Heart right ventricle (tissue), 16 donors: ENCODE results near the gene KISS1R. TPM values are rescaled to one million over a fixed set of nuclear protein-coding genes. Genes with fewer than 3 reads are reported as not detected.

Experiments
- ATAC-seq, 8 donors: fragments of 200-7000 bp; cut with Tn5 transposase; one replicate each; pipeline ENCODE4 v1.9.1; 2020; ENCODE audit warnings: mild to moderate bottlenecking in 8 of 8, moderate library complexity in 8 of 8, moderate number of reproducible peaks in 1 of 8
- DNase-seq, 2 donors: peaks; one replicate each; pipeline ENCODE4 v3.0.0-alpha.2; 2020
- H3K27ac ChIP-seq, 10 donors: fragments of 200-600 bp; sonication (generic) in 2 of 10; one replicate each; pipeline versions ENCODE4 v1.5.0 to v1.8.0; 2020 to 2022; ENCODE audit warnings: mild to moderate bottlenecking in 3 of 10
- H3K27me3 ChIP-seq, 7 donors: fragments of 200-600 bp; one replicate each; pipeline ENCODE4 v1.8.0; 2021 to 2022; ENCODE audit warnings: mild to moderate bottlenecking in 2 of 7
- H3K36me3 ChIP-seq, 9 donors: fragments of 200-600 bp; sonication (generic) in 1 of 9; one replicate each; pipeline versions ENCODE4 v1.5.0 to v1.8.0; 2020 to 2022; ENCODE audit warnings: mild to moderate bottlenecking in 2 of 9
- H3K4me1 ChIP-seq, 9 donors: fragments of 200-600 bp; sonication (generic) in 1 of 9; one replicate each; pipeline versions ENCODE4 v1.5.0 to v1.8.0; 2020 to 2022; ENCODE audit warnings: mild to moderate bottlenecking in 4 of 9
- H3K4me3 ChIP-seq, 10 donors: fragments of 200-600 bp; sonication (generic) in 2 of 10; one replicate each; pipeline versions ENCODE4 v1.5.0 to v1.8.0; 2020 to 2022; ENCODE audit warnings: mild to moderate bottlenecking in 7 of 10, moderate library complexity in 2 of 10
- H3K9me3 ChIP-seq, 11 donors: fragments of 200-600 bp in 10 of 11; sonication (generic) in 2 of 11; one replicate each; pipeline versions ENCODE4 v1.5.0 to v1.8.0; 2013 to 2022; ENCODE audit warnings: mild to moderate bottlenecking in 2 of 11, control low read depth in 1 of 11, moderate library complexity in 1 of 11
- WGBS, 2 donors: extraction: QIAGEN DNeasy Blood & Tissue Kit; methylation state at CpG; one replicate each; pipeline ENCODE4 v1.1.7; 2013; ENCODE audit warnings: inconsistent platforms in 1 of 2; 5-methylcytosine and 5-hydroxymethylcytosine counted together
- intact Hi-C, 10 donors: fragments of 100-400 bp; cut with DNase I; formaldehyde crosslinking; loops; one replicate each; pipeline versions ENCODE4 v1.11.1 to v1.14.2; 2022
- polyA plus RNA-seq, 2 donors: library from polyadenylated mRNA; stranded (reverse); fragments of 200-250 nt; gene quantifications; one replicate each; pipeline ENCODE4 v1.2.3, GENCODE V29; 2013
- total RNA-seq, 10 donors: library from RNA; stranded (reverse); fragmentation: NEBNext Ultra II Directional in 3 of 10; extraction: Animal tissue kit (Norgen Biotek cat#: 25700) in 3 of 10; gene quantifications; one replicate each; pipeline versions ENCODE4 v1.2.1 to v1.2.4, GENCODE V29; 2021 to 2023
- TF ChIP-seq, protein P1 (sequence below), 9 donors: fragments of 200-600 bp; sonication (generic) in 2 of 9; IDR thresholded peaks; one replicate each; pipeline versions ENCODE4 v1.5.0 to v1.8.0; 2021 to 2022; ENCODE audit warnings: antibody characterized with exemption in 9 of 9, mild to moderate bottlenecking in 5 of 9, moderate library complexity in 1 of 9
- donor health status: Arrhythmogenic right ventricular cardiomyopathy.
- donor health status: ischemic (EF 13 %, LVEDD 7.1; RV severe dilation, severe dysfunction).
- donor health status: healthy with polysubstance abuse.
- donor health status: DM: no; HTN: yes; CAD: no.
- donor health status: DM: no; HTN: no; CAD: no.
- donor health status: ischemic (EF 25% LVEDD 6.9; RV normal size, moderate dysfunction).
- donor health status: ischemic (EF 25% LVEDD 5.7; RV mildly dilated, moderate dysfunction).
- donor health status: healthy.
- donor health status: DM: yes; HTN: yes; CAD: no.
- donor health status: Ischemic cardiomyopathy.
- donor health status: ischemic (EF 35%, LVEDD 5.7; RV mildly dilated, moderate dysfunction).
- donor health status: nonischemic (EF 11% LVEDD 7.7; RV severe dilation, severe dysfunction).
- donor health status: DM: yes; HTN: yes; CAD: no.
- donor health status: PGD.
- donor health status: ischemic (EF 29% LVEDD 5.4; RV normal size, mild dysfunction).
- donor health status: nonischemic (EF 23%, LVEDD 6.1; RV moderate dilation, normal function).

Gene KISS1R
- total and polyA plus RNA-seq, 12 donors: not detected

DNA sequence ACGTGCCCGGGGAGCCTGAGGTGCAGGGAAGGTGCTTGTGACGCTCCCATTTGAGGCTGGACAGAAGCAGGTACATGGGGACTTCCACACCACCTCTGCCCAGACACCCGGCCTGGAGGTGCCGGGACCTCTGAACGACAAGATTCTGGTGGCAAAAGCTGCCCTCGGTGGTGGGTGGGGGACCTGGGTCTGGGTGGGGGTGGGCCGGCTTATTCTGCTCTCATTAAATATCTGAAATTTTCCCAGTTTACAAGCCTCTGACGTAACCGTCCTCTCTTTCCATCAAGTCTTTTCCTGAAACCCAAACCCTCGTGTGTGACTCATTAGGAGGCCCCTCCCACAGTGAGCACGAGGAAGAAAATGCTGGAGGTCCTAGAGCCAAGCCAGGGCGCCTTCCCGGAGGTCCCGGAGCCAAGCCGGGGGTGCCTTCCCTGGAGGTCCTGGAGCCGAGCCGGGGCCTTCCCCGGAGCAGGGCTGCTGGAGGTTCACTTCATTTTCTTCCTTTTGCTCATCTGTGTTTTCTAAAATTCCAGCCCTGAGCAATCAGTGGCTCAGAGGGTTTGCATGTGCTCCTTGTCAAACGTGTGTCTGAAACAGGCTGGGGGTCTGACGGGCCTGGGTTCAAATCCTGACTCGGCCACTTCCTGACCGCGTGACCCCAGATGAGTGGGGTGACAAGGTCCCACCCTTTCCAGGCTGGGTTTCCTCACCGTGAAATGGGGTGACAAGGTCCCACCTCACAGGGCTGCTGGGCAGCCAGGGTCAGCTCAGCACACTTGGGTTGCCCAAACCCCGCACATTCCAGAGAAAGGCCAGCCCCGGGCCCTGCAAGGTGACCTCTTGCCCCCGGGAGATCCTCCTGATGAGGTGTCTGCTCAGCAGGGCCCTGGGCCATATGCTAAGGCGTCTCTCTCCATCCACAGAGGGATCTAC is 47.6 kb upstream of the KISS1R start:
- intact Hi-C loops: loop anchor here in 4 of 10 donors (5.0 to 10.0 kb wide), 4 partner anchors 38 to 115 kb away; partner anchors contain the start of gene WDR18 (in 1 of the 4)
- DNase-seq (peak; percentile 51 to 67), ATAC-seq (peak; percentile 11 to 63 (median 46))
- Histone ChIP-seq H3K4me3 (no peak overlapping the region), H3K4me1 (peaks cover 0 to 40% (median 8%) of the 10 kb centered on the region in 9 donors), H3K27ac (peak overlapping the region in 7 of 10 donors; percentile 37 to 81 (median 61)), H3K36me3 (peaks cover 0 to 58% (median 15%) of the 10 kb centered on the region in 9 donors), H3K9me3 (no peaks in the 10 kb centered on the region), H3K27me3 (no peaks in the 10 kb centered on the region)
- TF ChIP-seq, protein P1, sequence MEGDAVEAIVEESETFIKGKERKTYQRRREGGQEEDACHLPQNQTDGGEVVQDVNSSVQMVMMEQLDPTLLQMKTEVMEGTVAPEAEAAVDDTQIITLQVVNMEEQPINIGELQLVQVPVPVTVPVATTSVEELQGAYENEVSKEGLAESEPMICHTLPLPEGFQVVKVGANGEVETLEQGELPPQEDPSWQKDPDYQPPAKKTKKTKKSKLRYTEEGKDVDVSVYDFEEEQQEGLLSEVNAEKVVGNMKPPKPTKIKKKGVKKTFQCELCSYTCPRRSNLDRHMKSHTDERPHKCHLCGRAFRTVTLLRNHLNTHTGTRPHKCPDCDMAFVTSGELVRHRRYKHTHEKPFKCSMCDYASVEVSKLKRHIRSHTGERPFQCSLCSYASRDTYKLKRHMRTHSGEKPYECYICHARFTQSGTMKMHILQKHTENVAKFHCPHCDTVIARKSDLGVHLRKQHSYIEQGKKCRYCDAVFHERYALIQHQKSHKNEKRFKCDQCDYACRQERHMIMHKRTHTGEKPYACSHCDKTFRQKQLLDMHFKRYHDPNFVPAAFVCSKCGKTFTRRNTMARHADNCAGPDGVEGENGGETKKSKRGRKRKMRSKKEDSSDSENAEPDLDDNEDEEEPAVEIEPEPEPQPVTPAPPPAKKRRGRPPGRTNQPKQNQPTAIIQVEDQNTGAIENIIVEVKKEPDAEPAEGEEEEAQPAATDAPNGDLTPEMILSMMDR (IDR thresholded peaks at IDR 0.05): no peak
- 76 to 80% methylated on average over 29 of the region's 29 CpGs for WGBS, 2 donors

DNA sequence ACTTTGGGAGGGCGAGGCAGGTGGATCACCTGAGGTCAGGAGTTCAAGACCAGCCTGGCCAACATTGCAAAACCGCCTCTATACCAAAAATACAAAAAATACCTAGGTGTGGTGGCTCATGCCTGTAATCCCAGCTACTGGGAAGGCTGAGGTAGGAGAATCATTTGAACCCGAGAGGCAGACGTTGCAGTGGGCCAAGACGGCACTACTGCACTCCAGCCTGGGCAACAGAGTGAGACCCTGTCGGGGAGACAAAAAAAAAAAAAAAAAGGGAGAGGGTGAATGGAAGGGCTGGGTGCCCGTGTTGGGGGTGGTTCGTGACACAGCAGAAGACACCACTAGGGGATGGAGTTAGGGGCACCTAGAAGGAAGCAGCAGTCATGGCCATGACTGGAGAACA is 46.8 kb upstream of the KISS1R start:
- 90 to 95% methylated on average over 8 of the region's 8 CpGs for WGBS, 2 donors
- Histone ChIP-seq H3K27ac (peak overlapping the region in 2 of 10 donors; percentile 54 to 81), H3K4me1 (peaks cover 0 to 40% (median 8%) of the 10 kb centered on the region in 9 donors), H3K36me3 (peaks cover 0 to 66% (median 15%) of the 10 kb centered on the region in 9 donors), H3K27me3 (no peaks in the 10 kb centered on the region), H3K9me3 (no peaks in the 10 kb centered on the region), H3K4me3 (no peak overlapping the region)
- intact Hi-C loops: loop anchor here in 1 of 10 donors (5.0 kb wide), 1 partner anchor 37 kb away; no protein-coding TSS in a partner anchor
- no peak for ATAC-seq
- no peak for DNase-seq
- TF ChIP-seq, protein P1 (IDR thresholded peaks at IDR 0.05): no peak

DNA sequence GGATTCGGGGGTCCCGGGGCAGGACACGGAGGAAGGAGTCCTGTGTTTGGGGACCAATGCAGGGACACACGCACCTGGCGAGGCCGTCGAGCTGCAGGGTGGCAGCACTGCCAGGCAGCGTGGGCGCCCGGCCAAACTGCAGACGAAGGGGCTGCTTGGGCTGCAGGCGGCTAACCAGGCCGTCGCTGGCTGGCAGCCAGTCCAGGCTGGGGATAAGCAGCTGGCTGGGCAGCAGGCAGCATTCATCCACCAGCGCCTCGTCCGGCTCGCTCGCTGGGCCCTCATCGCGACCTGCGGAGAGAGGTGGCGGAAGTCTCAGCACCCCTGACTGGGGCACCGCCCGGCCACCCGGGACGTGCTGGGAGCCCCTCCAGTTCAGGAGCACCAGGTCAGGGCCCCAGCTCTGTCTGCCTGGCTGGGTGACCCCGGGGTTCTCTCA is 46.2 kb upstream of the KISS1R start:
- Histone ChIP-seq H3K27ac (peak overlapping the region in 2 of 10 donors; percentile 36 to 49), H3K9me3 (no peaks in the 10 kb centered on the region), H3K4me1 (peaks cover 0 to 40% (median 8%) of the 10 kb centered on the region in 9 donors), H3K4me3 (no peak overlapping the region), H3K27me3 (no peaks in the 10 kb centered on the region), H3K36me3 (peaks cover 0 to 73% (median 20%) of the 10 kb centered on the region in 9 donors)
- TF ChIP-seq, protein P1 (IDR thresholded peaks at IDR 0.05): no peak
- ATAC-seq: peak in 7 of 8 donors; percentile 21 to 67 (median 34)
- WGBS, 2 donors: 44 to 70% methylated on average over 28 of the region's 28 CpGs
- intact Hi-C loops: loop anchor here in 1 of 10 donors (5.0 kb wide), 1 partner anchor 36 kb away; no protein-coding TSS in a partner anchor
- DNase-seq: peak; percentile 72 to 81
